HG03469 (cell line): ENCODE measurements around the gene ESRRG.

Experiments used
- ATAC-seq: cut with Tn5 transposase; IDR thresholded peaks from one replicate; pipeline ENCODE4 v1.9.1; 2021; ENCODE audit warnings: mild to moderate bottlenecking, moderate library complexity, moderate number of reproducible peaks; ENCODE audit not compliant: unreplicated experiment

The ESRRG gene

GRCh38 chr1:216723274-216723780 is at the start of gene ESRRG:
Gene ESRRG, minus strand, starts transcription at chr1:216723429. Its CDS starts 130 bp downstream, at chr1:216723299.
- no peak for ATAC-seq

GRCh38 chr1:216771922-216772321 is 48.7 kb upstream of the ESRRG start:
- no peak for ATAC-seq

GRCh38 chr1:216766633-216767327 is 43.6 kb upstream of the ESRRG start:
- no peak for ATAC-seq

- no peak for ATAC-seq
Measured at GRCh38 chr1:216765346-216766300, 42.4 kb upstream of the ESRRG start.

- ATAC-seq: no peak
Measured at GRCh38 chr1:216758161-216758560, 34.9 kb upstream of the ESRRG start.

- ATAC-seq: no peak
Measured at GRCh38 chr1:216757110-216757509, 33.9 kb upstream of the ESRRG start.

GRCh38 chr1:216750961-216751360 is 27.7 kb upstream of the ESRRG start:
- ATAC-seq: no peak

GRCh38 chr1:216750031-216750627 is 26.9 kb upstream of the ESRRG start:
- no peak for ATAC-seq

GRCh38 chr1:216749232-216749631 is 26.0 kb upstream of the ESRRG start:
- no peak for ATAC-seq

- ATAC-seq: no peak
Measured at GRCh38 chr1:216742625-216743024, 19.4 kb upstream of the ESRRG start.

- no peak for ATAC-seq
Measured at GRCh38 chr1:216740331-216740730, 17.1 kb upstream of the ESRRG start.

GRCh38 chr1:216739793-216740192 is 16.6 kb upstream of the ESRRG start:
- no peak for ATAC-seq

GRCh38 chr1:216732121-216732520 is 8.9 kb upstream of the ESRRG start:
- no peak for ATAC-seq

- no peak for ATAC-seq
Measured at GRCh38 chr1:216731562-216731961, 8.3 kb upstream of the ESRRG start.

- ATAC-seq: no peak
Measured at GRCh38 chr1:216726435-216726834, 3.2 kb upstream of the ESRRG start.

- ATAC-seq: no peak
Measured at GRCh38 chr1:216722821-216723220, 408 bp downstream of the ESRRG start.

- ATAC-seq: no peak
Measured at GRCh38 chr1:216721863-216722262, 1.4 kb downstream of the ESRRG start.

GRCh38 chr1:216721062-216721461 is 2.2 kb downstream of the ESRRG start:
- ATAC-seq: no peak

- no peak for ATAC-seq
Measured at GRCh38 chr1:216711712-216712111, 11.5 kb downstream of the ESRRG start.

- ATAC-seq: no peak
Measured at GRCh38 chr1:216710598-216711333, 12.5 kb downstream of the ESRRG start.

- no peak for ATAC-seq
Measured at GRCh38 chr1:216710055-216710454, 13.2 kb downstream of the ESRRG start.
